ENCODE data around the gene ITGA2. TPM values are rescaled to one million over a fixed set of nuclear protein-coding genes. Genes with fewer than 3 reads are reported as not detected.
A peak's percentile ranks its signal among the peaks of the same experiment; 100 is the strongest.
"Not testable (repeated sequence)": the region's sequence is repeated elsewhere in the genome, so short reads cannot be mapped to it uniquely, and the experiment has no call there.

ITGA2 gene
- total and polyA plus RNA-seq, 4 experiments from 2014 or later: 0.30 to 1.6 (median 0.93) TPM

DNA sequence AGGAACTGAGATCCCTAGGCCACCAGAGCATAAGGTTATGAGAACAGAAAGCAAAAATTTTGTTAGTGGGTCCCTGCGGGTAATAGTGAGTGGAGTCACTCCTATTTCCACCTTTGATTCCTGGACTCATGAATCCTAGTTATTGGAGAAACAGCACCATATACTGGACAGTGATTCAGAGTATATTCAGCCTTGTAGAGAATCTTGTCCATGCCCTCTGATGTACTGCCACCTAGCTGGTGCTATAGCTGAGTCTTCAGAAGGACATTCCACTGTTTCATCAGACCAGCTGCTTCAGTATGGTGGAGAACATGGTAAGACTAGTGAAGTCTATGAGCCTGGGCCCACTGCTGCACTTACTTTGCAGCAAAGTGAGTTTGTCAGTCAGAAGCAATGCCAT, 25.0 kb upstream of the ITGA2 start:
- DNase-seq: no peak
- ChIA-PET CTCF (ENCODE audit: partially characterized antibody) (interaction anchor here (0.8 to 2.1 kb wide), 3 partner anchors 10 to 16 kb away, joined by 3 to 5 read pairs (median 4); no protein-coding TSS in a partner anchor), POLR2A (ENCODE audit: partially characterized antibody) (no interaction called here)
- no peak overlapping the region for H3K4me3 ChIP-seq (ENCODE audit: low read length in 2 of 2)
- H3K4me3 Mint-ChIP-seq: no peak overlapping the region
- no peaks in the 10 kb centered on the region for H3K9me3 ChIP-seq (ENCODE audit: control insufficient read depth in 1 of 2, low read length in 2 of 2)
- H3K36me3 ChIP-seq (ENCODE audit: insufficient read depth, low read length): no peaks in the 10 kb centered on the region
- no peaks in the 10 kb centered on the region for H3K4me1 ChIP-seq (ENCODE audit: insufficient read depth, low read length)
- no peaks in the 10 kb centered on the region for H3K4me1 Mint-ChIP-seq
- intact Hi-C loops (cut with micrococcal nuclease): no loop called here
- H3K27me3 Mint-ChIP-seq: peaks cover 2% of the 10 kb centered on the region in 2 donors
- peaks cover 2 to 12% (median 9%) of the 10 kb centered on the region in 8 donors for H3K9me3 Mint-ChIP-seq
- H3K27ac Mint-ChIP-seq: no peak overlapping the region
- no peak overlapping the region for H3K27ac ChIP-seq (ENCODE audit: low read depth, low read length)
- H3K36me3 Mint-ChIP-seq: no peaks in the 10 kb centered on the region
- H3K27me3 ChIP-seq (ENCODE audit: insufficient read depth, low read length): no peaks in the 10 kb centered on the region

GRCh38 chr5:52976157-52976556, 13.0 kb upstream of the ITGA2 start:
- H3K4me3 ChIP-seq (ENCODE audit: low read length in 2 of 2); DNase-seq; POLR2A ChIA-PET (ENCODE audit: partially characterized antibody); H3K36me3 Mint-ChIP-seq; H3K27me3 ChIP-seq (ENCODE audit: insufficient read depth, low read length); H3K4me1 ChIP-seq (ENCODE audit: insufficient read depth, low read length); H3K9me3 ChIP-seq (ENCODE audit: control insufficient read depth in 1 of 2, low read length in 2 of 2); H3K27ac ChIP-seq (ENCODE audit: low read depth, low read length); H3K4me1 Mint-ChIP-seq; H3K27me3 Mint-ChIP-seq; H3K27ac Mint-ChIP-seq; H3K4me3 Mint-ChIP-seq; CTCF ChIA-PET (ENCODE audit: partially characterized antibody); H3K36me3 ChIP-seq (ENCODE audit: insufficient read depth, low read length); intact Hi-C loops (cut with micrococcal nuclease): not testable (repeated sequence)
- H3K9me3 Mint-ChIP-seq: peaks cover 0 to 27% (median 6%) of the 10 kb centered on the region in 8 donors

DNA sequence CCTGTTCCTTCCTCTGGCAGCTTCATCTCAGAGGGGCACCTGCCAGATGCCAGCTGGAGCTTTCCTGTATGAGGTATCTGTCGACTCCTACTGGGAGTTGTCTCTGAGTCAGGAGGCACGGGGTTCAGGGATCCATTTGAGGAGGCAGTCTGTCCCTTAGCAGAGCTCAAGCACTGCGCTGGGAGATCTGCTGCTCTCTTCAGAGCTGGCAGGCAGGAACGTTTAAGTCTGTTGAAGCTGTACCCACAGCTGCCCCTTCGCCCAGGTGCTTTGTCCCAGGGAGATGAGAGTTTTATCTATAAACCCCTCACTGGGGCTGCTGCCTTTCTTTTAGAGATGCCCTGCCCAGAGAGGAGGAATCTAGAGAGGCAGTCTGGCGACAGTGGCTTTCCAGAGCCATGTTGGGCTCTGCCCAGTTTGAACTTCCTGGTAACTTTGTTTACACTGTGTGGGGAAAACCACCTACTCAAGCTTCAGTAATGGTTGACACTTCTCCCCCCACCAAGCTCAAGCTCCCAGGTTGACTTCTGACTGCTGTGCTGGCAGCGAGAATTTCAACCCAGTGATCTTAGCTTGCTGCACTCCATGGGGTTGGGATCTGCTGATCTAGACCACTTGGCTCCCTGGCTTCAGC, 11.8 kb upstream of the ITGA2 start:
- Histone ChIP-seq H3K9me3 (ENCODE audit: control insufficient read depth in 1 of 2, low read length in 2 of 2) (no peaks in the 10 kb centered on the region), H3K36me3 (ENCODE audit: insufficient read depth, low read length) (no peaks in the 10 kb centered on the region), H3K27me3 (ENCODE audit: insufficient read depth, low read length) (no peaks in the 10 kb centered on the region), H3K4me3 (ENCODE audit: low read length in 2 of 2) (no peak overlapping the region), H3K4me1 (ENCODE audit: insufficient read depth, low read length) (no peaks in the 10 kb centered on the region), H3K27ac (ENCODE audit: low read depth, low read length) (no peak overlapping the region)
- Mint-ChIP-seq H3K4me3 (no peak overlapping the region), H3K9me3 (peaks cover 0 to 21% (median 6%) of the 10 kb centered on the region in 8 donors), H3K36me3 (peaks cover 0 to 6% of the 10 kb centered on the region in 2 donors), H3K4me1 (no peaks in the 10 kb centered on the region), H3K27ac (no peak overlapping the region), H3K27me3 (peaks cover 4 to 6% of the 10 kb centered on the region in 2 donors)
- no peak for DNase-seq
- ChIA-PET POLR2A (ENCODE audit: partially characterized antibody) (no interaction called here), CTCF (ENCODE audit: partially characterized antibody) (no interaction called here)
- intact Hi-C loops (cut with micrococcal nuclease): no loop called here

- H3K4me1 Mint-ChIP-seq: no peaks in the 10 kb centered on the region
- H3K4me3 Mint-ChIP-seq: no peak overlapping the region
- H3K27me3 ChIP-seq (ENCODE audit: insufficient read depth, low read length): no peaks in the 10 kb centered on the region
- H3K36me3 Mint-ChIP-seq: peaks cover 0 to 6% of the 10 kb centered on the region in 2 donors
- H3K9me3 ChIP-seq (ENCODE audit: control insufficient read depth in 1 of 2, low read length in 2 of 2): no peaks in the 10 kb centered on the region
- H3K27ac ChIP-seq (ENCODE audit: low read depth, low read length): no peak overlapping the region
- no peak for DNase-seq
- H3K36me3 ChIP-seq (ENCODE audit: insufficient read depth, low read length): no peaks in the 10 kb centered on the region
- ChIA-PET CTCF (ENCODE audit: partially characterized antibody) (no interaction called here), POLR2A (ENCODE audit: partially characterized antibody) (no interaction called here)
- no peak overlapping the region for H3K27ac Mint-ChIP-seq
- no peaks in the 10 kb centered on the region for H3K4me1 ChIP-seq (ENCODE audit: insufficient read depth, low read length)
- peaks cover 0 to 5% of the 10 kb centered on the region in 2 donors for H3K27me3 Mint-ChIP-seq
- H3K4me3 ChIP-seq (ENCODE audit: low read length in 2 of 2): no peak overlapping the region
- intact Hi-C loops (cut with micrococcal nuclease): no loop called here
- peaks cover 0 to 15% (median 5%) of the 10 kb centered on the region in 8 donors for H3K9me3 Mint-ChIP-seq
These were observed 7.6 kb upstream of the ITGA2 start for GRCh38 chr5:52981507-52981906.

DNA sequence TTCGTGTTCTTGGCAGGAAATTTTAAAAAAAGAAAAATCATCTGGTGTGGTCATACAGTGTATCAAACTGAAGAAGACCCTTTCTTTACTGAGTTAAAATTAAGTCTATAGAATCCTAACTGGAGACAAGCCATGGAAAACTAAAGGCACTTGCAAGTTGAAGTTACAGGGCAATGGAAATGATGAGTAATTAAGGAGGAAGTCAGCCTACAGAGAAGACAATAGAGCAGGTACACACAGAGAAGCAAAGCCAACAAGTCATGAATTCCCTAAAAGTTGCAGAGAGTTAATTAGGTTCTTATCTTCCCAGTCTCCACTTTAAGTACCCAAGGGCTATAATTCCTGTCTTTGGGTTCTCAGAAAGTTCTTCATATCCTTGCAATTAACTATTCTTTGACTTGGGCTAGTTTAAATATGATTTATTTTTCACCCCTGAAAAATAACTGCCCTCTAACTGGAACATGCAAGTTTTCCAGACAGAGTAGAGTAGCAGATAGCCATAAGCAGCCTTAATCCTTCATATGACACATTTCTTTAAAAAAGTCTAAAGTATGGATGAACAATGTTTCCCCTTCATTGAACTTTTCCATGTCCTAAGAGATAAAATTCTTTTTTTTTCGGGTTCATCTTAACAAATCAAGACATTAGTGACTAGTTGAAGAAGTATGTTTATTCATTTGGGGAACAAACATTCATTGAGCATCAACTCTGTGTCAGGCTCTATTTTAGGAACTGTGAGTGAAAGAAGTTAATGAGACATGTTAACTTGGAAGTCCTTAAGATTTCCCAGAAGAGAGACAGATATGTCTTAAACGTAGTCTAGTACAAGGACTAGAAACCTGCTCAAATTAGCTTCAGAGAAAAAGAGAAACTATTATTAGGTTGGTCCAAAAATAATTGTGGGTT, 5.2 kb upstream of the ITGA2 start:
- no peak overlapping the region for H3K4me3 ChIP-seq (ENCODE audit: low read length in 2 of 2)
- CTCF ChIA-PET (ENCODE audit: partially characterized antibody): no interaction called here
- H3K4me1 Mint-ChIP-seq: peaks cover 3 to 13% (median 8%) of the 10 kb centered on the region in 4 donors
- H3K36me3 Mint-ChIP-seq: no peaks in the 10 kb centered on the region
- H3K27me3 ChIP-seq (ENCODE audit: insufficient read depth, low read length): no peaks in the 10 kb centered on the region
- no peak for DNase-seq
- no peaks in the 10 kb centered on the region for H3K36me3 ChIP-seq (ENCODE audit: insufficient read depth, low read length)
- H3K4me3 Mint-ChIP-seq: no peak overlapping the region
- H3K9me3 Mint-ChIP-seq: peaks cover 0 to 6% (median 0%) of the 10 kb centered on the region in 8 donors
- no peaks in the 10 kb centered on the region for H3K9me3 ChIP-seq (ENCODE audit: control insufficient read depth in 1 of 2, low read length in 2 of 2)
- no peak overlapping the region for H3K27ac ChIP-seq (ENCODE audit: low read depth, low read length)
- H3K4me1 ChIP-seq (ENCODE audit: insufficient read depth, low read length): no peaks in the 10 kb centered on the region
- POLR2A ChIA-PET (ENCODE audit: partially characterized antibody): no interaction called here
- H3K27ac Mint-ChIP-seq: no peak overlapping the region
- H3K27me3 Mint-ChIP-seq: peaks cover 1 to 5% of the 10 kb centered on the region in 2 donors
- intact Hi-C loops (cut with micrococcal nuclease): no loop called here

GRCh38 chr5:52985306-52985705, 3.8 kb upstream of the ITGA2 start:
- intact Hi-C loops (cut with micrococcal nuclease): loop anchor here (5.0 kb wide), 1 partner anchor 122 kb away; the partner anchor contains the start of gene MOCS2
- Histone ChIP-seq H3K36me3 (ENCODE audit: insufficient read depth, low read length) (no peaks in the 10 kb centered on the region), H3K4me3 (ENCODE audit: low read length in 2 of 2) (no peak overlapping the region), H3K27ac (ENCODE audit: low read depth, low read length) (no peak overlapping the region), H3K27me3 (ENCODE audit: insufficient read depth, low read length) (no peaks in the 10 kb centered on the region), H3K9me3 (ENCODE audit: control insufficient read depth in 1 of 2, low read length in 2 of 2) (no peaks in the 10 kb centered on the region), H3K4me1 (ENCODE audit: insufficient read depth, low read length) (peaks cover 8% of the 10 kb centered on the region)
- ChIA-PET CTCF (ENCODE audit: partially characterized antibody) (no interaction called here), POLR2A (ENCODE audit: partially characterized antibody) (no interaction called here)
- no peak for DNase-seq
- no peak overlapping the region for H3K4me3 Mint-ChIP-seq
- H3K9me3 Mint-ChIP-seq: no peaks in the 10 kb centered on the region
- H3K27ac Mint-ChIP-seq: no peak overlapping the region
- peaks cover 3 to 20% (median 12%) of the 10 kb centered on the region in 4 donors for H3K4me1 Mint-ChIP-seq
- no peaks in the 10 kb centered on the region for H3K36me3 Mint-ChIP-seq
- H3K27me3 Mint-ChIP-seq: peaks cover 1 to 4% of the 10 kb centered on the region in 2 donors

DNA sequence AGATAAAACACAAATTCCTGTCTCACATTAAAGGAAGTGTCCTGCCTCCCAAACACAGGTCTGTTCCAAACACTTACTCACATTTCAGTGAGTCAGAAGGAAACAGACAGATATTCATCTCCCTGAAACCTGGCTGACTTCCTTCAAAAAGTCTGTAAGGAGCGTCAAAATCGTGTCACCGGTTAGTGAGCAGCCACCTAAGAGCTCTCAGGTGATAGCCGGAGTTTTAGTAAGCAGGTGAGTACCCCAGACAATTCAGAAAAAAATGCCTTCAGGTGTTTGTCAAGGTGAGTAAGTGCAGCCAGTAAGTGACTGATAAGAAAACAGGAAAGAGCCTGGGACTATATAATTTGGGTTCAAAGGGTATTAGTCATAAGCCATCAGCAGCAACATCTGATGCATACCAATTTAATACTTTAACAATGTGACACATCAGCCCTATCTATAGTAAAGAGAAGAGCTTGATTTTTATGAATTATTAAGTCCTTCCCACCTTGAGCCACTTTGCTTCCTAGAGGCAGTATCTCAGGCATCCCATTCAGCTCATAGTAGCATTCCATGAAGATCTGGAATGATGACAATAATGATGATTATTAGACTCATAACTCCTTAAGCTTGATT, 1.3 kb upstream of the ITGA2 start:
- ChIA-PET CTCF (ENCODE audit: partially characterized antibody) (no interaction called here), POLR2A (ENCODE audit: partially characterized antibody) (interaction anchor here (0.7 kb wide), 1 partner anchor 44 kb away, joined by 3 read pairs; no protein-coding TSS in a partner anchor)
- Histone ChIP-seq H3K36me3 (ENCODE audit: insufficient read depth, low read length) (no peaks in the 10 kb centered on the region), H3K4me3 (ENCODE audit: low read length in 2 of 2) (no peak overlapping the region), H3K4me1 (ENCODE audit: insufficient read depth, low read length) (peaks cover 9% of the 10 kb centered on the region), H3K9me3 (ENCODE audit: control insufficient read depth in 1 of 2, low read length in 2 of 2) (no peaks in the 10 kb centered on the region), H3K27ac (ENCODE audit: low read depth, low read length) (no peak overlapping the region), H3K27me3 (ENCODE audit: insufficient read depth, low read length) (no peaks in the 10 kb centered on the region)
- DNase-seq: peak in 1 of 5 donors; percentile 49
- intact Hi-C loops (cut with micrococcal nuclease): loop anchor here (2.0 to 5.0 kb wide), 4 partner anchors 39 to 119 kb away; partner anchors contain the start of gene MOCS2
- H3K27me3 Mint-ChIP-seq: peaks cover 1 to 2% of the 10 kb centered on the region in 2 donors
- H3K27ac Mint-ChIP-seq: peak overlapping the region in 1 of 7 donors; percentile 1
- no peaks in the 10 kb centered on the region for H3K36me3 Mint-ChIP-seq
- H3K4me3 Mint-ChIP-seq: peak overlapping the region in 7 of 8 donors; percentile 26 to 84 (median 78)
- no peaks in the 10 kb centered on the region for H3K9me3 Mint-ChIP-seq
- H3K4me1 Mint-ChIP-seq: peaks cover 3 to 20% (median 12%) of the 10 kb centered on the region in 4 donors

All from CD4-positive, alpha-beta memory T cell (primary cell).